Measurements from ENCODE around the gene EN1.
A peak's percentile ranks its signal among the peaks of the same experiment; 100 is the strongest.

The EN1 gene

DNA sequence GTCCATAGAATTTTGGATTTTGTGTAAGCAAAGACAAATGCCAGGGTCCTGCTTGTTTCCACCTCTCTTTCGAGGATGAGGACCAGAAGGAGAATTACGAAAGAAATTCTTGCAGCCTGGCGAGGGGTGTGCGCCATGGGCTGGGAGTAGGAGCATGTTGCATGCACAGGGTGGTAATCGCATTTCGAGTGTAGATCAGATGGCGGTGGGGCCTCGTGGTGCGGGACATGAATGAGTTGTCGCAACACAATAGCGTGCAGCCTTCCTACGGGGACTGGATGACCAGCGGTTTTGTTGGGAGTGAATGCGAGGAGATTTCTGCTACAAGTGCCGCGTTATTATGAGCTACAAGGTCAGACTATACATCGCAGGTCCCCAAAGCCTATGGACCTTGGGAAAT, 4.2 kb upstream of the EN1 start:
- Mint-ChIP-seq H3K4me3 (peak overlapping the region in 1 of 2 donors; percentile 46), H3K4me1 (peaks cover 21 to 44% of the 10 kb centered on the region in 2 donors), H3K9me3 (peaks cover 0 to 5% of the 10 kb centered on the region in 2 donors), H3K27me3 (peaks cover 64 to 93% of the 10 kb centered on the region in 2 donors), H3K36me3 (peaks cover 5 to 14% of the 10 kb centered on the region in 2 donors), H3K27ac (peak overlapping the region; percentile 80)
- DNase-seq (no peak), ATAC-seq (replicated peaks) (no peak)

DNA sequence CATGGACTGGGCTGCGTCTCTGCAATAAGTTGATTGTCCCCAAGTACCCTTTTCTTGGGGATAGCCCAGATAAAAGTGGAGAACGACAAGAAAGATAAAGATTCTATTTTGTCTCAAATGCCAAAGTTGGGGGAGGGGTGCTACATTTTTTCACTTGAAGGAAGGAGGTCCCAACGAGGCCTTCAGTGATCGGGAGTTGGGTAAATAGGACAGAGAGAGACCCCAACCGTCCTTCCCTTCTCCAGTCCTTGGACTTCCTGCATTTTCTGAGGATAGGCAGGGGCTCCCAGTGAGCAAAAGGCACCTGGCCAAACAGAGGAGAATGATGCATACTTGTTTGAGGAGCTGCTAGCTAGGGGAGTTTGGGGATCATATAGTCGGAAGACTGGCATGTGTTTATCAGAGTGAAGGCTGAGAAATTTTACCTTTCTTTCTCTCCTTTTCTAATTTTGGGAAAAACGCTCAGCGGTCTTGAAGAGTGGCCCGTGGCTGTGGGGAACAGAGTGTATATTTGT, 3.5 kb upstream of the EN1 start:
- peaks cover 5 to 12% of the 10 kb centered on the region in 2 donors for H3K36me3 Mint-ChIP-seq
- H3K27ac Mint-ChIP-seq, result peak overlapping the region; percentile 80
- H3K4me3 Mint-ChIP-seq, result no peak overlapping the region
- peaks cover 15 to 39% of the 10 kb centered on the region in 2 donors for H3K4me1 Mint-ChIP-seq
- peaks cover 0 to 5% of the 10 kb centered on the region in 2 donors for H3K9me3 Mint-ChIP-seq
- DNase-seq (no peak), ATAC-seq (replicated peaks) (no peak)
- peaks cover 59 to 93% of the 10 kb centered on the region in 2 donors for H3K27me3 Mint-ChIP-seq

DNA sequence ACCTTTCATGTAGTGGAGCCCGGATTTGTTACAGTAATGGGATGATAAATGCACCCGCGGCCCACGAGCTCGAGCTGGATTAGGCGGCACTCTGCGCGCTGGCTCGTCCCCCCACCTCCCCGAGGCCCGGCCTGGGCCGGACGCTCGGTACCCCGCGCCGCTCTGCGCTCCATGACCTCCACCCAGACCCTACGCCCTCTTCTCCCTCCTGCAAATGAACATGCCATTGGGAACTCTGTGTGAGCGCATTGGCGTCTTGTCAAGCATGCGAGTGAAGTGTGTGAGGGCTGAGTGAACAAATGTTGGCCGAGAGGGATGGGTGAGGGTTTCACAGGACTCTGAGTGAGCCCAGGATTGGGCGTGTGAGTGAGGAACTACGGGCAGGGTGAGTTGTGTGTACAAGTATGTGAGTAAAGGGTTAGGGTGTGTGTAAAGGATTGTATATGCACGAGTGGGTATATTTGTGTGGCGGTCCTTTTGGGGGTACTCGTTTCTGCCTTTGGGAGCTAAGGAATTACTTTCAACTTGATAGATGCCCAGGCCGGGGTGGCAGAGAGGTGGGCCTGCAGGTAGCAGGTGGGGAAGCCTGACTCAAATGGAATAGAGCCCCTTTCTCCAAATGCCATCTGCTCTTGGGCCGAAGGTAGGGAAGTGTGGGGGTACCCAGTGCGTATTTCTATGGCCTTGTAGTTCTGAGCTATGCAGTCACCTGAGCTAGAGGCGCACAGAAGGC, 2.9 kb upstream of the EN1 start:
- Mint-ChIP-seq H3K4me3 (peak overlapping the region in 1 of 2 donors; percentile 11), H3K4me1 (peaks cover 16 to 38% of the 10 kb centered on the region in 2 donors), H3K27ac (peak overlapping the region; percentile 80), H3K27me3 (peaks cover 64 to 93% of the 10 kb centered on the region in 2 donors), H3K9me3 (peaks cover 0 to 5% of the 10 kb centered on the region in 2 donors), H3K36me3 (peaks cover 5 to 12% of the 10 kb centered on the region in 2 donors)
- DNase-seq (no peak), ATAC-seq (replicated peaks) (no peak)

DNA sequence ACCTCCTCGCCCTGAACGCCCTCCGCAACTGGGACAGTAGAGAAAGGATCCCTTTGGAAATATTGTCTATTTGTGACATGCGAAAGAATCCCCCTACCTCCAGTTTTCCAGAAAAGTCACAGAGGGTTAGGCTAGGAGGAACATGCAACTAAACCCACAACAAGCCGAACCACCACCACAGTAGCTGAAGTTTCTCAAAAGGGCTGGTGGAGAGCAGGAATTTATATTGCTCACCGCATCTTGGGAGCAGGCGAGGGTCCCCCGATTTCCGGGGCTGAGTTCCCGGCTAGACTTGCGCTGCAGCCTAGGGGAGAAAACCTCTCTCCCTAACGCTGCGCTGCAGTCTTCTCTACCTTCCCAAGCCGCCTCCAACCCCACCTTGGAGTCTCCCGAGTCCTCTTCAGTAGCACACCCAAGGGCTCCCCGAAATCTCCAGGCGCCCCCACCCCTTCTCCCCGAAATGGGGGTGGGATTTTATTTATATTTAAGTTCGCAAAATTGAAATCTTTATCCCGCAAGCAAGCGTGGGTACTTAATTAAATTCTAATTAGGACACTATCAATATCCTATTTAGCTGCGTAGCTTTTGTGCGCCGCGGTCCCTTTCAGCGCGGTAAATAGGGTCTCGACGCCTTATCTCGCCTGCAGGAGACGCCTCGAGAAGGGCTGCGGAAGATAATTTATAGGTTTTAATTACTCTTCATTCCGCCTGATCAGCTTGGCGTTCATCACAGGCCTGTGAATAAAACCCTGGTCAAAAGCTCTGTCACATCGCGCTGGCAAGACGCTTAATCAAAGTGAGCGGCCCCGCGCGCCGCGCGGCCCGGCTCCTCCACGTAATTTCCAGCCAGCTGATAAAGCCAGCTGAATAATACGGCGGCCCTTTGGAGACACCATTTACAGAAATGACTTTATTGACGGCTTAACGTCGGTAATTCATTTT, 2.0 kb upstream of the EN1 start:
- no peak for ATAC-seq (replicated peaks)
- no peak for DNase-seq
- Mint-ChIP-seq H3K36me3 (peaks cover 5 to 12% of the 10 kb centered on the region in 2 donors), H3K4me1 (peaks cover 17 to 42% of the 10 kb centered on the region in 2 donors), H3K27me3 (peaks cover 73 to 93% of the 10 kb centered on the region in 2 donors), H3K9me3 (peaks cover 0 to 5% of the 10 kb centered on the region in 2 donors), H3K27ac (peak overlapping the region; percentile 95), H3K4me3 (peak overlapping the region; percentile 17 to 20)

DNA sequence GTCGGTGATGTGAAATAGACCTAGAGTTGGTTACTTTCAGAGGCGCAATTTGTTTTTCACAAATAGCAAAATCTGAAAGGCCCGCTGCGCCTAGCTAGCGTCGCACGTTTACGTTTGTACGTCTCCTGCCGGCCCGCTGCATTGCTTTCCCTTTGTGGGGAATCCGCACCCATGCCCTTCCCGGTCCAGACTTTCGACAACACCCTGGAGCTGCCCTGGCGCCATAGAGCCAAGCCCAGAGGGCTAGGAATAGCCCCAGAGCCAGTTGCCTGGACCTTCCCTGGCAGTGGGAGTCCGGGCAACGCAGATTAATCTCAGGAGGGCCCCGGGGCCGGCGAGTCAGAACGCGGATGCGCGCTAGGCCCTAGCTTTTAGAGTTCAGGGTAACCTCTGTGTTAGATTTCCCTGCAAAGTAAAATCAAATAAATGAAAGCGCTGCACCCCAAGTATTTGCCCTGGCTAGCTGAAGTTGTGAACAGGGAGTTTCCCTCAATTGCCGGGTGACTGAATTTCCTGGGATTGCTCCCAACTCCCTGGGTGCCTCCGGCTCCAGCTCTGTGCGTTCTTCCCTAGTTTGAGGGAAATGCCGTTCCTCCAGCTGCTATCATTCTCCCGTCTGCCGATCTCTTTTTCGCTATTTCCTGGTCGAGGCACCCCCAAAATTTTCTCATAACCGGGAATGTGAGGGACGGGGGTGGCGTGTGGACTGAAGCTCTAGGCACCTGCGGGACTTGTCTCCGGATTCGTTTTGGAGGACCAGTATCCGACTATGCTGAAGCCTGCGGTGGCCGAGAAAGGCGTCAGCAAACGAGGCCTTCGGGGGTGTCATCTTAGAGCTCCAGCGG, 1.2 kb upstream of the EN1 start:
- no peak for DNase-seq
- Mint-ChIP-seq H3K9me3 (peaks cover 0 to 3% of the 10 kb centered on the region in 2 donors), H3K27me3 (peaks cover 73 to 93% of the 10 kb centered on the region in 2 donors), H3K27ac (peak overlapping the region; percentile 95), H3K4me1 (peaks cover 13 to 38% of the 10 kb centered on the region in 2 donors), H3K4me3 (peak overlapping the region; percentile 20 to 60), H3K36me3 (peaks cover 3 to 7% of the 10 kb centered on the region in 2 donors)
- ATAC-seq (replicated peaks), result no peak

DNA sequence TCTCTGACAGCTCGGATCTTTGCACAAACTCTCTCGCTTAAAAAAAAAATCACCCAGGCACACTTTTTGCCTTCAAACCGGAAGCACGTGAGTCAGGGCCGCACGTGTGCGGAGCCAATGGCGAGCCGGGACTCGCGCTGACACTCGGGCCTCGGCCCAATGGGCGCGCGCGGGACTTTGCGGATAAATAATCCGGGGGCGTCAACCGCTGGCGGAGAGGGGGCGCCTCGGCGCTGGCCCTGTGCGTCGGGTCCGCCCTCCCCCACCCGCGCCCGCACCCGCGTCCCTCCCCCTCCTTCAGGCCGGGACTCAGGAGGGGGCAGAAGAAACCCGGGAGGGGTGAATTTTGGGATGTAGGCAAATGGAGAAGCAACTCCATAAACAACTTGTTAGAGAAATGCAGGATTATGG, 319 bp upstream of the EN1 start:
- Mint-ChIP-seq H3K4me1 (peaks cover 14 to 37% of the 10 kb centered on the region in 2 donors), H3K9me3 (peaks cover 0 to 3% of the 10 kb centered on the region in 2 donors), H3K4me3 (peak overlapping the region; percentile 11 to 41), H3K36me3 (peaks cover 3 to 7% of the 10 kb centered on the region in 2 donors), H3K27me3 (peaks cover 74 to 93% of the 10 kb centered on the region in 2 donors), H3K27ac (peak overlapping the region; percentile 95)
- ATAC-seq (replicated peaks) (no peak), DNase-seq (no peak)

DNA sequence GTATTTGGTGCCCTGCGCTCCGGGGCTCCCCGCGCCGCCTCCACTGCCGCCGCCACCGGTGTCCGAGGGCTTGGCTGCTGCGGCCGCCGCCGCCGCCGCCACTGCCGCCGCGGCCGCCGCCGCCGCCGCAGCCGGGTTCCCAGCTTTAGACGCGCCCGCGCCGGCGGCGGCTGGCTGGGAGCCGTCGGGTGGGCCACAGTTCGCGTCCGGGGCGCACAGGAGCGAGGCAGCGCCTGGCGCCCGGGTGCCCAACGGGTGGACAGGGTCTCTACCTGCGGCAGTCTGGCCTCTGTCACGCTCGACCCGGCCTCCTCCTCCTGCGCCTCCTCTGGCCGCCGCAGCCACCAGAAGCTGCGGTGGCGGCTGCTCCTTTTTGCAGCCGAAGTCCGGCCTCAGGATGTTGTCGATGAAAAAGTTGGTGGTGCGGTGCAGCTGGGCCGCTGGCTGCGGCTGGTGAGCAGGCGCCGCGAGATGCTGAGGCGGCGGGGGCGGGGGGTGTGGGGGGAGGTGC, 951 bp downstream of the EN1 start:
- Mint-ChIP-seq H3K27me3 (peaks cover 80 to 92% of the 10 kb centered on the region in 2 donors), H3K9me3 (peaks cover 0 to 3% of the 10 kb centered on the region in 2 donors), H3K4me1 (peaks cover 20 to 48% of the 10 kb centered on the region in 2 donors), H3K36me3 (peaks cover 5 to 7% of the 10 kb centered on the region in 2 donors), H3K4me3 (no peak overlapping the region), H3K27ac (no peak overlapping the region)
- DNase-seq (no peak), ATAC-seq (replicated peaks) (no peak)

DNA sequence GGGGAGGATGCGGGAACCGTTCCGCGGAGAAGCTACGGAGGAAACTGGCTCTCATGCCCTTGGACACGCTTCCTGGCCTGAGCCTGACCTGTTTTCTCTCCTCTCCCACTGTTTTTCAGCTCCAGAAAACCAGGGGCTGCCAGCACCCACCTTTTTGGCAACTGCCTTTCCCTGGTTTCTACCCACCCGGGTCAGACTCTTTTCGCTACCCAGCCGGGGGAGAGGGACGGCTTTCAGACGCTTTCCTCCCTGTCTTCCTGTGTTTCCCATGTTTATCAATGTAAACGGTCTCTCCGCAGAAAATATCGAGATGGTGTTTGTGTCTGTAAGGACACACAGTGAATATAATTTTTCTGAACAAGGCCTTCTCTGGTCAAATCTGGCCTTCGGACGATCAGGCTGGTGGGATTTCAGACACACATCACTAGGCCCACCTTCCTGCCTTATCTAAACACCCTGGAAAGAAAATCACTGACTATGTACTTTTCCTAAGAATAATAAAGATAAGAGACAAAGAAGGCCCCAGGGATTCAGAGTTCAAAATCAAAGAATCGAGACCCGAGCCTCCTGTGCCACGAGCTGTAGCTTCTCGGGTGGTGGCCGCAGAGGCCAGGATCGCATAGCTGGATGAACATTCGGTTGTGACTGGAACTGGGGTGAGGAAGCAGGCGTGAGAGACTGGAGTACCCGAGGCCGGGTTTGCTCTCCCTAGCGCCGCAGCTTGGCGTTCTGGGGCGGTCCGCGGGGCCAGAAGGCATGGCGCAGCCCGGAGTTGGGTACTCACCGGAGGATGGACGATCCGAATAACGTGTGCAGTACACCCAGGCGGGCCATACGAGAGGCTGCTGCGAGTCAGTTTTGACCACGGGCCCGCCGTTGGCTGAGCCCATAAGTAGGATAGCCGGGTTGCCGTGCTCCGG, 1.7 kb downstream of the EN1 start:
- peak overlapping the region; percentile 67 for H3K27ac Mint-ChIP-seq
- H3K9me3 Mint-ChIP-seq, result peaks cover 0 to 3% of the 10 kb centered on the region in 2 donors
- H3K36me3 Mint-ChIP-seq, result peaks cover 5 to 7% of the 10 kb centered on the region in 2 donors
- ATAC-seq (replicated peaks), result no peak
- peaks cover 23 to 55% of the 10 kb centered on the region in 2 donors for H3K4me1 Mint-ChIP-seq
- H3K27me3 Mint-ChIP-seq, result peaks cover 80 to 92% of the 10 kb centered on the region in 2 donors
- no peak for DNase-seq
- H3K4me3 Mint-ChIP-seq, result peak overlapping the region; percentile 50 to 63

DNA sequence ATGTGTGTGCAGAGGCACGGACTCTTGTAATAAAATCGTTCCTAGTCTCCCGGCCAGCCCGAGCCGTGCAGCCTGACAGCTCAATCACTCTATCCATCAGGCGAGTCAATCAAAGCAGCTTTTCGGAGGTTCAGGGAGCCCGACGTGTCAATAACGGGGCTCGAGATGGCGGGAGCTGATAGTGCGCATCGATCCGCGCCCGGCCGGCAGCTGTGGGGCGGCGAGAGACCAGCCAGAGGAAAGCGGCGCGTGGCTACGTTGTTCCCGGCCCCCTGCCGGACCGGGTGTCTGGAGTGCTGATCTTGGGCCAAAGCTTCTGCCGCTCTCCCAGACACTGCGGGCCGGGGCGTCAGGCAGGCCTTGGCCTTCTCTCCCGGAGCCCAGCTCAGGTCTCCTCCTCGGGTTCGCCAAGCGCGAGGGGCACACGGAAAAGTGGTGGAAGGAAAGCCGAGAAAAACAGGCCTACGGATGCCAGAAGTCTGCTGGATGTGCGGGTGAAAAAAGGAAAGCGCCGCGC, 2.4 kb downstream of the EN1 start:
- H3K9me3 Mint-ChIP-seq, result peaks cover 0 to 3% of the 10 kb centered on the region in 2 donors
- peaks cover 3 to 5% of the 10 kb centered on the region in 2 donors for H3K36me3 Mint-ChIP-seq
- ATAC-seq (replicated peaks) (no peak), DNase-seq (no peak)
- H3K27me3 Mint-ChIP-seq, result peaks cover 80 to 92% of the 10 kb centered on the region in 2 donors
- H3K4me3 Mint-ChIP-seq, result peak overlapping the region; percentile 7 to 57
- H3K27ac Mint-ChIP-seq, result peak overlapping the region; percentile 77
- H3K4me1 Mint-ChIP-seq, result peaks cover 21 to 56% of the 10 kb centered on the region in 2 donors

DNA sequence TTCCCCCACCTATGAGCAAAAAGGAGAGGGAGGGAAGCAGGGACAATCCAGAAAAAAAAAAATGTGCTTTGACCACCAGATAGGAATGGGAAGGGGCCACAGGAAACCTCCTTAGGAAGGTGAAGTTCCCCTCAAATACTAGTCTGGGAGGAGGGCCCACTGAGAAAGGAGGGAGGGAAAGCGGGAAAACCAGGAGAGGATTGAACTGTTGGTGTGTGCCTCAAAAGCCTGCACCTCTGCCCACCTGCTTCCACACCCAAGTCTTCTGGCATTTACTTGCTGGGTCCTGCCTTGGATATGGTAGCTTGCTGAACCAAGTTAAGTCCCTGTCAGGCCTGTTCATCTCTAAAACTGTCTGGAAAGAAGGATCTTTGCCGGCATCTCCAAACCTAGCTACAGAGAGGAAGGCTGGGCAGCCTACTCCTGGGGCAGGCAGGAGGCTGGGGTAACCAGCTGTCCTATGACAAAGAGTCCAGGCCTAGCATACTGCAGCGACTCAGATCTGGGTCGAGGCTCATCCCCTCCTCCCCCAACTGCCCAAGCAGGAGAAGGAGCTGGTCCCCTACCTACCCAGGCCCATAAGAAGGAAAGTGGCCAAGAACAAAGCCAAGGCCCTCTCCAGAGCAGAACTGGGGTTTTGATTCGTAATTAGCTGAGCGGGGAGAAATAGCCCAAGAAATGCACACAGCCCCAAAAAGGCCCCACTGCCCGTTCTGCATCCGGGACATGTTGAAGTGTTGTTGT, 3.0 kb downstream of the EN1 start:
- peaks cover 3 to 5% of the 10 kb centered on the region in 2 donors for H3K36me3 Mint-ChIP-seq
- H3K27me3 Mint-ChIP-seq, result peaks cover 81 to 94% of the 10 kb centered on the region in 2 donors
- H3K9me3 Mint-ChIP-seq, result peaks cover 0 to 3% of the 10 kb centered on the region in 2 donors
- no peak for ATAC-seq (replicated peaks)
- no peak for DNase-seq
- H3K27ac Mint-ChIP-seq, result peak overlapping the region; percentile 77
- H3K4me3 Mint-ChIP-seq, result peak overlapping the region in 1 of 2 donors; percentile 57
- H3K4me1 Mint-ChIP-seq, result peaks cover 21 to 56% of the 10 kb centered on the region in 2 donors

DNA sequence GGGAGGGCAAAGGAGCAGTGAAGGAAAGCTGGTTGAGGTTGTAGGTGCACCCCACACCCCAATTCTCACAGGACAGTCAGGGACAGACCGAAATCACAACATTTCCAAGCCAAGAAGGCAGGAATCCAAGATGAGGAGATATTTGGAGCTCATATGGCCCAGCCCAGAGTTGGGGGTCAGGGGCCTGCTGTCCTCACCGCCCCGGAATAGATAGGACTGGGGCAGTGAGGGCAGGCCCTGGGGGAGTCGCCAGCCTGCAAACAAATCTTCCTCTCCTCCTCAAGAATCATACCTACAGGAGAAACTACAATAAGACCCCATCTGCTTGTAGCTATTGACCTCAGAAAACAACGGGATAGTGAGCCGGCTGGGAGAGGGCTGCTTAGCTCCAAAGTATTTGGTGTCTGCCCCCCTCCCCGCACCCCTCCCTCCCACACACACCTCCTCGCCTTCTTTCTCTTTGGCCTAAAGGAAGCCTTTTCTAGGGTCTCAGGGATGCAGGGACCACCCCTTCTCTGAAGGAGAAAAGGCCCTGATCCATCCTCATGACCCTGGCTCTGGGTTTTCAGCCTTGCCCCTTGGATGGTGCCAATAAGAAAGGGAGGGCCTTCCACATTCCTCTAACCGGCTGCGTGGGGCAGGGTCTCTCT, 3.8 kb downstream of the EN1 start:
- DNase-seq (no peak), ATAC-seq (replicated peaks) (no peak)
- H3K27me3 Mint-ChIP-seq, result peaks cover 80 to 96% of the 10 kb centered on the region in 2 donors
- peak overlapping the region in 1 of 2 donors; percentile 43 for H3K4me3 Mint-ChIP-seq
- peaks cover 0 to 2% of the 10 kb centered on the region in 2 donors for H3K36me3 Mint-ChIP-seq
- peaks cover 18 to 51% of the 10 kb centered on the region in 2 donors for H3K4me1 Mint-ChIP-seq
- H3K27ac Mint-ChIP-seq, result no peak overlapping the region
- no peaks in the 10 kb centered on the region for H3K9me3 Mint-ChIP-seq
